NCI-H2196 treated with DMSO at 0.1 percent for 48 hours (cell line): ENCODE results near the gene DNASE2.
A peak's percentile ranks its signal among the peaks of the same experiment; 100 is the strongest.

Experiments
- DNase-seq: peaks from one replicate; lab custom pipeline; 2025; ENCODE audit not compliant: unreplicated experiment; lab: John Stamatoyannopoulos, UW

The DNASE2 gene

GRCh38 chr19:12836529-12836863 lies 44.8 kb downstream of the DNASE2 start:
- no peak for DNase-seq

- peak; percentile 71 for DNase-seq
Observed at GRCh38 chr19:12834976-12835757, 46.1 kb downstream of the DNASE2 start.

- peak; percentile 42 for DNase-seq
Observed at GRCh38 chr19:12834566-12834943, 46.7 kb downstream of the DNASE2 start, which contains the start of gene RTBDN. TSS of gene RTBDN (minus strand) at chr19:12834579. CDS start at chr19:12829979, 4,600 bp downstream.

GRCh38 chr19:12833738-12834565 lies 47.3 kb downstream of the DNASE2 start:
- DNase-seq = peak; percentile 36

DNA sequence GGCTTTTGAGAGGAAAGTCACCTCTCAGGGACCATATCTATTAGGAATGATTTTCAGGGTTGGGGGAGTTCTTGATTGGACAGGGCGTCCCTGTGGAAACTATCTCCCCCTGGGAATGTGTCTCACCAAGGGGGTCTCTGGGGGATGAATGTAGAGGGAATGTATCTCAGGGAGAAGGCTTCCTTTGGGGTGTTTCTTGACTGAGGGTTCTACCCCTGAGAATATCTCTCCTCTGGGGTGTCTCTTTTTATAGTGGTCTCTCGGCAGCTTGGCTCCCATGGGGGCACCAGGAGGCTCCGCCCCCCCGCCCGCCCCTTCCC lies 47.9 kb downstream of the DNASE2 start:
- no peak for DNase-seq

DNA sequence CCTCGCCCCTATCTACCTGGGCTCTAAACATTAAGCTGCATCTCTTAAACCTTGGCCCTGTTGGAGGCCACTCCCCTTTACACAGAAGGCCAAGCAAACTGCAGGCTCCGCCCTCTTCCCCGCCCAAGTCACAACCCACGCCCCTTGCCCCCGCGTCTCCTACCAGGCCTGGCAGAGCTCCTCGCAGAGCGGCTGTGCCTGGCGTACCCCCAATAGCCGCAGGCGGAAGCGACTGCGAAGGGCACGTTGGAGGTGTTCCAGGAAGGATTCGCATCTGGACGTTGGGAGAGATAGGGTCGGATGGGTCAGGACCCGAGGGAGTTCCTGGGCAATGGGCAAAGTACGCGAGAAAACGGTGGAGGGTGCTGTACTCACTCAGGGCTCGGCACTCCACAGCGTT lies 52.8 kb downstream of the DNASE2 start:
- DNase-seq = peak; percentile 73

DNA sequence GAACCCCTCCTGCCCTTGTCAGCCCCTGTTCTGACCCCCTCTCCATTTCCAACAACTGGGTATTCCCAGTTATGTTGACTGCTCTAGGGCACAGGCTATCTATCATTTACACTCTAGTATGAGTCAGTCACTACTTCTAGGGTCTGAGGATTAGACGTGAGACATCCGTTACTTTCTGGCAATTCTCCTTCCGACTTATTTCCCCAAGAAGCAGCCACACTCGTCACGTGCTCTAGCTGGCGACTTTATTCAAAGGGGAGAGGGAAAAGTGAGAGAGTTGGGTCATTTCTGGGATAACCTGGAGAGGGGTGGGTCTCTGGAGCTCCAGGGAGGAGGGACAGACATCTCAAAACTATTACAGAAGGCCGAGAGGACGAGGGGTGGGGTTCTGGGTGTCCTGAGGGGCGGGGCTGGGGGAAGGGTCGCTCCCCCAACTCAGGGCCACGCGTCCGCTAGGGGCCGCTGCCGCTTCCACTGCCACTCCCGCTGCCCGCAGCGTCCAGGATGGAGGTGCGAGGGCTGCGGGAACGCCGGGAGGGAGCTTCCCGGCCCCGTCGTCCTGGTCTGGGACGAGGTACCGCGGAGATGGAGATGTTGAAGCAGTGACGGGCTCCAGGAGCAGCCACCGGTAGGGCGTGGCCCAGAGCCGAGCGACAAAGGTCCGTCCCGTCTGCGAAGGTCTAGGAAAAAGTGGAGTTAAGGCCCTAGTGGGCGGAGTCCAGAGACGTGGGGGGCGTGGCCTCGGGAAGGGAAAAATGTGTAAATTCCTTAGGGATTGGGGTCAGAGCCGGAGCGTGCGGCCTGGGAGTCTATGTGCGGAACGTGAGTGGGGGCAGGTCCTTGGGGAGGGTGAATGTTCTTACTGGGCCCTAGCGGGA lies 55.8 kb downstream of the DNASE2 start:
- no peak for DNase-seq
